Heart left ventricle (tissue), 13 donors: ENCODE results near the gene NFIC.

Experiments used
- POLR2A ChIP-seq, 2 donors: fragments of 450-650 bp; IDR thresholded peaks; one replicate each; pipeline ENCODE4 v1.6.1; 2017; ENCODE audit warnings: antibody characterized with exemption in 2 of 2, mild to moderate bottlenecking in 2 of 2, moderate library complexity in 2 of 2
- TF ChIP-seq, protein P1 (sequence below), 12 donors: fragments of 200-600 bp; sonication (generic) in 4 of 12; IDR thresholded peaks; one replicate each; pipeline versions ENCODE4 v1.5.0 to v1.8.0; 2018 to 2022; ENCODE audit warnings: antibody characterized with exemption in 12 of 12, mild to moderate bottlenecking in 5 of 12
- donor health status: ischemic (EF 13 %, LVEDD 7.1; RV severe dilation, severe dysfunction).
- donor health status: DM: no; HTN: yes; CAD: no.
- donor health status: DM: no; HTN: no; CAD: no.
- donor health status: ischemic (EF 25% LVEDD 6.9; RV normal size, moderate dysfunction).
- donor health status: ischemic (EF 25% LVEDD 5.7; RV mildly dilated, moderate dysfunction).
- donor health status: ischemic (EF 35%, LVEDD 5.7; RV mildly dilated, moderate dysfunction).
- donor health status: nonischemic (EF 11% LVEDD 7.7; RV severe dilation, severe dysfunction).
- donor health status: DM: yes; HTN: yes; CAD: no.
- donor health status: PGD.
- donor health status: ischemic (EF 29% LVEDD 5.4; RV normal size, mild dysfunction).
- donor health status: nonischemic (EF 23%, LVEDD 6.1; RV moderate dilation, normal function).

DNA sequence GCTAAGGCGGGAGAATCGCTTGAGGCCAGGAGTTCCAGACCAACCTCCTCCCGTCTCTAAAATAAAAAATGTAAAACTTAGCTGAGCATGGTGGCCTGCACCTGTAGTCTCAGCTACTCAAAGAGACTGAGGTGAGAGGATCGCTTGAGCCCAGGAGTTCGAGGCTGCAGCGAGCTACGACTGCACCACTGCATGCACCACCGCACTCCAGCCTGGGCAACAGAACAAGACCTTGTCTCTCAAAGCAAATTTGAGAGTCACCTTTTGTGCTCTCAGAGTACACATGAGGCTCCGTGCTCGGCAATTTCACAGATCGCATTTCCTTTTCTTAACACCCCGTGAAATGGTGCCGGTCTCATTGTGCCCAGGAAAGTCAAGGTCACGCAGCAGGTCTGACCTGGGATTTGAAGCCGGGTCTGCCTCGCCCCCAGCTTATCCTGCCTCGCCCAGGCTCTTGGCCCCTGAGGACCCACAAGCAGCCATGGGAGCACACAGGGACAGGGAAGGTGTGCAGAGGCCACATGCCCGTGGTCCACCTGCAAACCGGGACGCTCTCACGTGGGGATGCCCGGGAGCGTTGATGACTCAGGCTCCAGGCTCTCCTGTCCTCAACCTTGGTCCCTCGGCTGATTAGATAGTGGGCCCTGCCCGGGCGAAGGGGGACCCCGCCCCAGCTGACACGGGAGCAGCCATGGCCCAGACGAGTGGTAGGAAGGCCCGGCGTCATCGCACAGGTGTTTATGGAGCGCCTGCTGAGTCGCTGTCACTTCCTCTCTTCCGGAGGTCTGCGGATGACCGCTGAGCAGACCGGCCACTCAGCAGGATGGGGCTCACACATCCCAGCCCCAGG is 115.1 kb downstream of the NFIC start:
- TF ChIP-seq, protein P1, sequence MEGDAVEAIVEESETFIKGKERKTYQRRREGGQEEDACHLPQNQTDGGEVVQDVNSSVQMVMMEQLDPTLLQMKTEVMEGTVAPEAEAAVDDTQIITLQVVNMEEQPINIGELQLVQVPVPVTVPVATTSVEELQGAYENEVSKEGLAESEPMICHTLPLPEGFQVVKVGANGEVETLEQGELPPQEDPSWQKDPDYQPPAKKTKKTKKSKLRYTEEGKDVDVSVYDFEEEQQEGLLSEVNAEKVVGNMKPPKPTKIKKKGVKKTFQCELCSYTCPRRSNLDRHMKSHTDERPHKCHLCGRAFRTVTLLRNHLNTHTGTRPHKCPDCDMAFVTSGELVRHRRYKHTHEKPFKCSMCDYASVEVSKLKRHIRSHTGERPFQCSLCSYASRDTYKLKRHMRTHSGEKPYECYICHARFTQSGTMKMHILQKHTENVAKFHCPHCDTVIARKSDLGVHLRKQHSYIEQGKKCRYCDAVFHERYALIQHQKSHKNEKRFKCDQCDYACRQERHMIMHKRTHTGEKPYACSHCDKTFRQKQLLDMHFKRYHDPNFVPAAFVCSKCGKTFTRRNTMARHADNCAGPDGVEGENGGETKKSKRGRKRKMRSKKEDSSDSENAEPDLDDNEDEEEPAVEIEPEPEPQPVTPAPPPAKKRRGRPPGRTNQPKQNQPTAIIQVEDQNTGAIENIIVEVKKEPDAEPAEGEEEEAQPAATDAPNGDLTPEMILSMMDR (IDR thresholded peaks at IDR 0.05): no peak
- no peak for TF ChIP-seq POLR2A (IDR thresholded peaks at IDR 0.05)
